Upper lobe of left lung (tissue), 4 donors: ENCODE data around the gene MYO16.

Source experiments
- POLR2A ChIP-seq, 4 donors: fragments of 450-650 bp; IDR thresholded peaks; one replicate each; pipeline ENCODE4 v1.5.1; 2016 to 2017; ENCODE audit warnings: antibody characterized with exemption in 4 of 4, mild to moderate bottlenecking in 2 of 4
- TF ChIP-seq, protein P1 (sequence below), 6 experiments: fragments of 450-650 bp in 4 of 6; fragments of 200-600 bp in 2 of 6; sonication (generic) in 2 of 6; IDR thresholded peaks; one replicate each; pipeline ENCODE4 v1.5.1; 2016 to 2019; ENCODE audit warnings: antibody characterized with exemption in 6 of 6

DNA sequence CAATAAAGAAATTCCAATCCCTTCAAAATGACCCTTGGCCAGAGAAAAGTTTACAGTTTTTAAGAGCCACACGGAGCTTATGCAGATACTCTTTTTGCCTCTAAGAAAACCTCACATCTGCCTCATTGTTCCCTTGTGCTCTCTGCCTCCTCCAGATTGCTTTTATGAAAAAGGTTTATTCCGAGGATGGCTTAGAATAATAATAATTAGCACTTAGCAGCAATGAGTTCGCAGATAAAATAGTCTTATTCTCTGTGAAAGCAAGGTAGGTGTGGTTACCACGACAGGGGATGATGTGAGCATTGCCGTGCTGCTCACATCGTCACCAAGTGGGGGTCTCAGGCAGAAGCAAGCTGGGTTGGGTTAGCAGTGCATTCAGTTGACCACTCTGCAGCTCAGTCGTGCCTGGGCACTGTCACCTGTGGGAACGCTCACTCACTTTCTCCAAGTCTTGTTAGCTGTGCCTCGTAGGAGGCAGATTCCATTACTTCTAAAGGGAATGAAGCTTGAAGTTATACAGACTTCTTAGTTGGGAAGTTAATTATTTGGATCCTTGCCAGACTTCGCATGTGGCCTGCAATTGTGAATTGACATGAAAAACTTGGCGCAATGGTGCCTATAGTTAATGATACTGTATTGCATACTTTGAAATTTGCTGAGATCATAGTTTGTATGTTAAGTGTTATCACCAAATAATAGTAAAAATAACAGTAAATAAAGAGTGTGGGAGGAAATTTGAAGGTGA, 157.2 kb downstream of the MYO16 start:
- no peak for TF ChIP-seq POLR2A (IDR thresholded peaks at IDR 0.05)
- TF ChIP-seq, protein P1, sequence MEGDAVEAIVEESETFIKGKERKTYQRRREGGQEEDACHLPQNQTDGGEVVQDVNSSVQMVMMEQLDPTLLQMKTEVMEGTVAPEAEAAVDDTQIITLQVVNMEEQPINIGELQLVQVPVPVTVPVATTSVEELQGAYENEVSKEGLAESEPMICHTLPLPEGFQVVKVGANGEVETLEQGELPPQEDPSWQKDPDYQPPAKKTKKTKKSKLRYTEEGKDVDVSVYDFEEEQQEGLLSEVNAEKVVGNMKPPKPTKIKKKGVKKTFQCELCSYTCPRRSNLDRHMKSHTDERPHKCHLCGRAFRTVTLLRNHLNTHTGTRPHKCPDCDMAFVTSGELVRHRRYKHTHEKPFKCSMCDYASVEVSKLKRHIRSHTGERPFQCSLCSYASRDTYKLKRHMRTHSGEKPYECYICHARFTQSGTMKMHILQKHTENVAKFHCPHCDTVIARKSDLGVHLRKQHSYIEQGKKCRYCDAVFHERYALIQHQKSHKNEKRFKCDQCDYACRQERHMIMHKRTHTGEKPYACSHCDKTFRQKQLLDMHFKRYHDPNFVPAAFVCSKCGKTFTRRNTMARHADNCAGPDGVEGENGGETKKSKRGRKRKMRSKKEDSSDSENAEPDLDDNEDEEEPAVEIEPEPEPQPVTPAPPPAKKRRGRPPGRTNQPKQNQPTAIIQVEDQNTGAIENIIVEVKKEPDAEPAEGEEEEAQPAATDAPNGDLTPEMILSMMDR (IDR thresholded peaks at IDR 0.05): no peak
